NCI-H2081 treated with DMSO at 0.1 percent for 48 hours (cell line): ENCODE measurements around the gene SLC66A3.

ENCODE experiments used
- DNase-seq: peaks from one replicate; lab custom pipeline; 2025; lab: John Stamatoyannopoulos, UW

The SLC66A3 gene

GRCh38 chr2:11134349-11134748 is 20.9 kb upstream of the SLC66A3 start:
- no peak for DNase-seq

GRCh38 chr2:11140492-11140891 is 14.8 kb upstream of the SLC66A3 start:
- no peak for DNase-seq

- no peak for DNase-seq
Observed at GRCh38 chr2:11141319-11141718, 13.9 kb upstream of the SLC66A3 start.

- no peak for DNase-seq
Observed at GRCh38 chr2:11142330-11142729, 12.9 kb upstream of the SLC66A3 start.

DNA sequence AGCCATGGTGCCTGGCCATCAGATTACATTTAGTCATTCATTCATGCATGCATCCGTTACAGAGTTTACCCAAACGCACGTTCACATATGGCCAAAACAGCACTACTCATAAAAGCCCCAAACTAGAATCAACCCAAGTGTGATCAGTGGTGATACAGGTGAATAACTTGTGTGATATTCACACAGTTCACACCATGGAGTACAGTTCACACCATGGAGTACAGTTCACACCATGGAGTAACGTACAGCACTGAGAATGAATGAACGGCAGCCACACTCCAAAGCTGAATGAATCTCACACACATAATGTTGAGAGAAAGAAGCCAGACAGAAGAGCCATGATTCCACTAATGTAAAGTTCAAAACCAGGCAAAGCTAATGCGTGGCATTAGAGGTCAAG is 12.3 kb upstream of the SLC66A3 start:
- DNase-seq = no peak

DNA sequence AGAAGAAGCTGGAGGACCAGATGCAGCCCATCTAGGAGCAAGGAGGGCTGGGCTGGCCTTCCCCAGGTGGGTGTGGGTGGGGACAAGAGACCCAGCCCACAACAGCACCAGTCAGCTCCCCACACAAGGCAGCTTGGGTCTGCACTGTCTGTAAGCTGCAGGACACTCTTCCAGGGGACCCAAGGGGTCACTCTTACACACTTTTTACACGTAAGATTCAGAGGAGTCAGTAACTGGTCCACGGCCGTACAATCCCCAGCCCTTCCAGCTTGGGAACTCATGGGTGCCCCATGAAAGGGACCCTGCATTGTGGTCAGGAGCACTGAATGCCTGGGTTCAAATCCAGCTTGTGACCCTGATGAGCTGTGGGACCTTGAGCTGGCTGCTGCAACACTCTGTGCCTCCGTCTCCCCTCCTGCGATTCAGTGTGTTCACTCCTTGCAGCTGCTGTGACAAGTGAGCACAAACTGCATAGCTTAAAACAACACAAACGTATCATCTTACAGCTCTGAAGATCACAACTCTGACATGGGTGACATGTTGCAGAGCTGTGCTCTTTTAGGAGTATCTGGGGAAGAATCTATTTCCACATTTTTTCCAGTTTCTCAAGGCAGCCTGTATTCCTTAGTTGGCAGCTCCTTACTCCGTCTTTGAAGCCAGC is 11.1 kb upstream of the SLC66A3 start:
- no peak for DNase-seq

DNA sequence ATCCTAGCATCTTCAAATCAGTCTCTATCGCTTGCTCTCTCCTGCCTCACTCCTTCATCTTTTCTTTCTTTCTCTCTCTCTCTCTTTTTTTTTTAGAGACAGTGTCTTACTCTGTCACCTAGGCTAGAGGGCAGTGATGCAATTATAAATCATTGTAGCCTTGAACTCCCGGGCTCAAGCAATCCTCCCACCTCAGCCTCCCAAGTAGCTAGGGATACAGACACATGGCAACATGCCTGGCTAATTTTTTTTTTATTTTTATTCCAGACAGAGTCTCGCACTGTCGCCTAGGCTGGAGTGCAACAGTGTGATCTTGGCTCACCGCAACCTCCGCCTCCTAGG is 10.6 kb upstream of the SLC66A3 start:
- DNase-seq = no peak

- DNase-seq = no peak
Observed at GRCh38 chr2:11145350-11145749, 9.9 kb upstream of the SLC66A3 start.

GRCh38 chr2:11146076-11146475 is 9.2 kb upstream of the SLC66A3 start:
- no peak for DNase-seq

DNA sequence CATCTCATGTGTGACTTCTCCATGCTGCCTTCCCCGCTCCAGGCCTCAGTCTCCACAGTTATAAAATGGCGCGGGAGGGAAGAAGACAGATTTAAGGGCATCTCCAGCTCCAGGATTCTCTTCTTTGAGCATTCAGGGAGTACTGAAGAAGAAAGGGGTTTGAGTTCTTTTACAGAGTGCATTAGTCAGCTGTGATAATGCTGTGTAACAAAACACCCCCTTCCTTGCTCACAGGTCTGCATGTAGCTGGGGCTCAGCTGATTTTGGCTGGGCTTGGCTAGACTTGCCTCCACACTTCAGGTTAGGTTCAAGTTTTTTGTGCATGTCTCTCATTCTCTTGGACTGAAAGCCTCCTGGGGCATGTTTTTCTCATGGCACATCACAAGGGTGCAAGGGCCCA is 8.0 kb upstream of the SLC66A3 start:
- no peak for DNase-seq

DNA sequence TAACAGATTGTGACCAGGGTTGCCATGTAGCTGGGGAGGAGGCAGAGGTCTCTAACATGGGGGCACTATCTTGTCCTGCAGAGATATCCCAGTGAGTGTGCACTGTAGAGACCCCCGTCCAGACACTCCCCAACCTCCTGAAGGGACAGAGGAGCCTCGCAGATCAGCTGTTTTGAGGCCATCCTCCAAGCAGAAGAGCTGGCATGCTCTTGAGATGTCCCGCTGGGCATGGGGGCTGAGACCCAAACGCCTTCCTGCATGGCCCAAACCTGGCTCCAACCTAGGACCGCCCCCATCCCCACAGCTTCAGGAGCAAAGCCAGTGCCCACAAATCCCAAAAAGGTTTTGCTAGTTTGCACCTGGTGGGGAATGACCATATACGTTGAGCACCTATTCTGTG is 2.7 kb upstream of the SLC66A3 start:
- no peak for DNase-seq

DNA sequence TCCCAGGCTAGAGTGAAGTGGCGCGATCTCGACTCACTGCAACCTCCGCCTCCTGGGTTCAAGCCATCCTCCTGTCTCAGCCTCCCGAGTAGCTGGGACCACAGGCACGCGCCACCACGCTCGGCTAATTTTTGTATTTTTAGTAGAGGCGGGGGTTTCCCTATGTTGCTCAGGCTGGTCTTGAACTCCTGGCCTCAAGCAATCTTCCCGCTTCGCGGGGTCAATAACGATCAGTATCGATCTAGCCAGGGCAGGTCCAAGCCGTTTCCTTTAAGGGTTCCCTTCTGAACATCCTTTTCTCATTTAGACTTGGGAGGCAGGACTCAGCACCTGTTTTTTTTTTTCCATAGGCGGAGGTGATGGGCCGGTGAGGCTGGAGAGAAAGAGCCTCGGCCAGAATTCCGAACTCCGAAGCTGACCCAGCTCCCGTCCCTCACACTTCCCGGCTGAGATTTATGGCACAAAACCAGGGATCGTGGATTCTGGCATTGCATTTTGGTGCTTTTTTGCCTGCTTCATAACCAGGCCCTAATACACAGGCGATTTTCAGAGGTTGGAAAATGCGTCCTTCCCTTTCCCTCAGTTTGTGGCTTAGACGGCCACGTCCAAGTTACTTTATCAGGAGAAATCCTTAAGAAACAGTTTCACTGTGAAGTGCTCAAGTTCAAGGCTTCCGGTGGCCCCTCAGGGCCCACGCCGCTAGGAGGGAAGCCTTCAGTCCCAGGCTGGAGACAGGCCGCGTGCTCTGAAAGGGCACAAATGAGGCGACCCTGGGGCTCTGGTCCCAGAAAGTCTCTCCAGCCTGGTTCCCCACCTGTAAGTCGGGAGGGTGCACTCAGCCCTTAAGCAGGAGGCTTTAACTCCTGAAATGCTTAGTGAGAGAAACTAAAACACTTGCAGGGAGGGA is 998 bp upstream of the SLC66A3 start:
- DNase-seq = no peak

DNA sequence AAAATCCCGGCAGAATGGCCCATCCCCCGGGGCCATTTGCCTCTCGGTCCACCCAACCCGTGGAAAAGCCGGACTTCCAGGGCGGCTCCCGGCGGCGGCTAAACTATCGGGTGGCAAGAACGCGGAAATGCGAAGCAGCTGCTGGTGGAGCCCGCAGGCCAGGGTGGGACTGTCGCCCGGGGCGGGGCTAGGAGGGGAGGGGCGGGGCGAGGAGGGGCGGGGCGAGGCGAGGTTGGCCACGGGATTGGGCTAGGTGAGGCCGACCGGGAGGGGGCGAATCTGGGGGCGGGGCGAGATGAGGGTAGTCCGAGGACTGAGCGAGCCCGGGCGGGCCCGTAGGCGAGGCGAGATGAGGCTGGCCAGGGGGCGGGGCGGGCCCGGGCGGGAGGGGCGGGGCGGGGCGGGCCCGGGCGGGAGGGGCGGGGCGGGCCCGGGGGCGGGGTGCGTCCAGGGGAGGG is 315 bp upstream of the SLC66A3 start:
- DNase-seq = peak; percentile 51

DNA sequence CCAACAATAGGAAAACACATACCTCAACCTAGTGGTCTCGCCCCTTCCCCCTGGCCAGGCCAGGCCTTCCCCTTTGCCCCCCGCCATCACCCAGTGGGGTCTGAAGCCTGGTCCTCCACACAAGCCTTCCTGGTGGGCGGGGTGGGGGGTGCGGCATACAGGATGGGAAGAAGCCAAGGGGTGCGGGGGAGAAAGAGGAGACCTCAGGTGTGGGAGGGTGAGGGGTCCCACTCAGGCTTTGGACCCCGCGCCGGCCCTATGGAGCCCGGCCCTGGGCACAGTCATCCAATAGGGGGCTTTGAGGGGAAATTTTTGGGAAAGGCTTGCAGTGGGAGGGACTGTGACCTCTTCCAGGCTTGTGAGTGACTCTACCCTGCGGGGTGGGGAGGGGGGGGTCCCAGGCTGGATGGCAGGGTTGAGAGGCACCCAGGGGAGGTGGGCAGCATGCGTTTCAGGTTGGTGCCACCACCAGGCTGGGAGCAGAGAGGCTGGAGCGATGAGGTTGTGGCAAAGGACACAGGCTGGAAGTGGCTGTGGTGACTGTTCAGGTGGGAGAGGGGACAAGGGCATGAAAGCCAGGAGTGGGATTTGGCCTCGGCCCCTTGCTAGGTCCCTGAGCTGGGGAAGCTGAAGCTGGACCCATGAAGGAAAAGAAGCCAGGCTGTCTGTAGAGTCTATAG is 1.3 kb downstream of the SLC66A3 start:
- DNase-seq = no peak

- DNase-seq = no peak
Observed at GRCh38 chr2:11157296-11157695, 2.0 kb downstream of the SLC66A3 start.

DNA sequence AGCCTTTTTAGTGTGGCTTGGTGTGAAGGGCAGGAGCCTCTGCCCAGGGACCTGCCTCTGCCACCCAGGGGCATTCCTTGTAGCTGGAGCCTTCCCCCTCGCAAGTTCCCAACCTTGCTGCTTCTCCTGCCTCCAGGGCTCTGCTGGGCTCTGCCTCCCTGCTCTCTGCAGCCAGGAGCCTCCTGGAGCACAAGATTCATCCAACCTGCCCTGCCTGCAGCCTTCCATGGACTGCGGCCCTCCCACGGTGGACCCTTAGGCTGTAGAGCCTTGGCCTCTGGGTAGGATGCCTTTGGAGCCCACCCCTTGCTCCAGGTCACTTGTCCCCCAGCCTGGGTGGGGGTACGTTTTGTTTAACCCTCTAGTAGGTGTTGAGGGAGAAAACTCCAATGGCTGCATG is 2.5 kb downstream of the SLC66A3 start:
- no peak for DNase-seq

DNA sequence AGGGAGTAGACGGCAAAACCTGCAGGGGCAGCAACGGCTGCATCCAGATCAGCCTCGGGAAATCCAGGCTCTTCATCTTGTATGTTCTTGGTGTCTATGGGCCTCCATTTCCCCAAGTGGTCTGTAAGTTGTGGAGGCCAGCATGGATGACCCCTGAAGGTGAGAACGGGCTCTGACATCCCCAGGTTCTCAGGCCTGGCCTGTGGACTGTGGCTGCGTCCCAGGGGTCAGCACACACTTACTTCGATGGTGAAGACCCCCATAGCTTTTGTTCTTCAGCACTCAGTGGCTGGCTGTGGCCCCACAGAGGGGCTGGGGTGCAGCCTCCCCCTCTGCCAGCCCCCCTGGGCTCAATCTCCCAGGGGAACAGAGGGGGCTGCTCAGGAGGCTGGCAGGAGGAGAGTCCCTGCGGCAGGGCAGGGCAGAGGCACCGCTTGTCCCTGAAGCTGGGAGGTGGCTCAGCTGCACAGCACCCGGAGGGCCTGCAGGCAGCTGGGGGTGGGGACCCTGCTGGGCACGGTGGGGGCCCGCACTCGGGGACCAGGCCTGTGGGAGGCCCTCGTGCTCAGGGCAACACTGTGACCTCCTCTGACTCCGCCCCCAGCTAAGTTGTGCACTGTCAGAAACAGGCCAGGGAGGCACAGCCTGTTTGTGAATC is 3.8 kb downstream of the SLC66A3 start:
- DNase-seq = no peak

- no peak for DNase-seq
Observed at GRCh38 chr2:11159574-11160170, 4.4 kb downstream of the SLC66A3 start.

DNA sequence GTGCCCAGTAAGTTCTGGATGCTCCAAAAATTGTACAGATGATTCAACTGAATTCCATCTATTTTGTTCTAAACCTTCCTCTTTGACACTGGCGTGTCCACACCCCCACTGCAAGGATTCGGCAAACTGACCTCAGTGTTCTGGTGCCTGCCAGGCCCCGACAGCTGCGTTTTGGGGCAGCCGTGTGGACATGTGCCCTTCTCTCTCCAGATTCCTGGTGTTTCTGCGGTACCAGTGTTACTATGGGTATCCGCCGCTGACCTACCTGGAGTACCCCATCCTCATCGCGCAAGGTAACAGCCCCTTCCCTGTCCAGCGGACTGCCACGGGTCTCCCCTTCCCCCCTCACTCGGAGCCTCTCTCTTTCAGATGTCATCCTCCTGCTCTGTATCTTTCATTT is 5.0 kb downstream of the SLC66A3 start:
- no peak for DNase-seq

DNA sequence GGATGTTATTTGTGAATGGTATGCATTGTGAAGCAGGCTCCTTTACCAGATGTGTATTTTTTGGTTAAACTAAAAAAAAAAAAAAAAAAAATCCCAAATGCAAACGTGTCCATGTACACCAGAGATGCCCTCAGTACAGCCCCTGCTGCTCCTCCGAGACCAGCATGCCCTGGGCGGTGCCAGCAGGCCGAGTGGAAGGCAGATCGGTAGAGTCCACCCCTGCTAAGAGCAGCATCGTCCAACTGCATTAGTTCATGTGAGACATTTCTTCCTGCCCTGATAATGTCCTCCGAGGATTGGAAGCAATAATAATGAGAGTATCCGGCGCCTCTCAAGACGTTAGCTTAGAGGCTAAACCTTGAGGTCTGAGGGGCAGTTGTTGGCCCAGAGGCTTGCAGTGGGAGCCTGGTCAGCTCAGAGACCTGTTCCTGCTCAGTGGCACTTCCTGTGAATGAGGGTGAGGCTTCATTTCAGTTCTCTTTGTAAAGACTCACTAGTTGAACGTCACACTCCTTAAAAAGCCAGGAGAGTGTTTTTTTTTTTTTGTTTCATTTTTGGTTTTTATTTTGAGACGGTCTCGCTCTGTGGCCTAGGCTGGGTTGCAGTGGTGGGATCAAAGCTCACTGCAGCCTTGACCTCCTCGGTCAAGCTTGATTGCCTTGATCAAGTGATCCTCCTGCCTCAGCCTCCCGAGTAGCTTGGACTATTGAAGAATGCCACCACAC is 5.6 kb downstream of the SLC66A3 start:
- no peak for DNase-seq

DNA sequence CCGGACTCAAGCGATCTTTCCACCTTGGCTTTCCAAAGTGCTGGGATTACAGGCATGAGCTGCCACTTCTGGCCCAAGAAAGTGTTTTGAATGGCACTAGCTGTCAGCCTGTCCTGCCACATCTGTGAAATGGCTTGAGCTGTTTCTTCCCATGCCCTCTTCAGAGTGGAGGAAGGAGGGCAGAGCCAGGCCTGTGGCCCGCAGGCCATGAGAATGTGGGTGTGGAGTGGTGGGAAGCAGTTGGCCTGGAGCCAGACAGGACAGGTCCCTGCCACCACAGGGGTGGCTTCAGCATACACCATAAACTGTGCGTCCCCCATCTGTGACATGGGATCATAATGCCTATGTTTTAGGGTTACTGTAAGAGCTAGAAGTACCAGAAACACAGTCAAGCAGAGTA is 6.5 kb downstream of the SLC66A3 start:
- DNase-seq = no peak
